Measurements from ENCODE around the gene SPRED2.

Gene SPRED2

GRCh38 chr2:65424391-65424790 is 8.0 kb downstream of the SPRED2 start:
- TF ChIP-seq ZNF565 (CRISPR knock-in tag; conservative IDR thresholded peaks at IDR 0.05; ENCODE audit: low read depth): no peak
- TF ChIP-seq CSRNP3 (CRISPR knock-in tag; IDR thresholded peaks at IDR 0.05): no peak
- no peak for TF ChIP-seq ZNF8 (CRISPR knock-in tag; IDR thresholded peaks at IDR 0.05)
- TF ChIP-seq TCF4 (CRISPR knock-in tag; IDR thresholded peaks at IDR 0.05; ENCODE audit: borderline replicate concordance): no peak
- TF ChIP-seq TOX (CRISPR knock-in tag; IDR thresholded peaks at IDR 0.05; ENCODE audit: borderline replicate concordance): no peak
- no peak for TF ChIP-seq POU6F1 (CRISPR knock-in tag; IDR thresholded peaks at IDR 0.05; ENCODE audit: borderline replicate concordance, low read depth)
- no peak for TF ChIP-seq GLIS3 (CRISPR knock-in tag; IDR thresholded peaks at IDR 0.05)
- TF ChIP-seq PATZ1 (CRISPR knock-in tag; IDR thresholded peaks at IDR 0.05; ENCODE audit: borderline replicate concordance): no peak
- no peak for TF ChIP-seq CREB5 (CRISPR knock-in tag; IDR thresholded peaks at IDR 0.05; ENCODE audit: low read depth)
- TF ChIP-seq ARNTL (CRISPR knock-in tag; IDR thresholded peaks at IDR 0.05; ENCODE audit: borderline replicate concordance, low read depth): no peak
- no peak for TF ChIP-seq PPARA (CRISPR knock-in tag; IDR thresholded peaks at IDR 0.05; ENCODE audit: borderline replicate concordance)
- TF ChIP-seq TSHZ2 (CRISPR knock-in tag; IDR thresholded peaks at IDR 0.05): no peak
- no peak for TF ChIP-seq SNAI2 (CRISPR knock-in tag; IDR thresholded peaks at IDR 0.05)
- TF ChIP-seq RARB (CRISPR knock-in tag; IDR thresholded peaks at IDR 0.05): no peak
- TF ChIP-seq ZC3H10 (CRISPR knock-in tag; IDR thresholded peaks at IDR 0.05): no peak
- no peak for TF ChIP-seq ZNF70 (CRISPR knock-in tag; IDR thresholded peaks at IDR 0.05)
- no peak for TF ChIP-seq BACH2 (CRISPR knock-in tag; IDR thresholded peaks at IDR 0.05; ENCODE audit: borderline replicate concordance)
- no peak for TF ChIP-seq ZFP30 (CRISPR knock-in tag; IDR thresholded peaks at IDR 0.05)
- ATAC-seq: no peak

- ATAC-seq: no peak
Observed at GRCh38 chr2:65421432-65421748, 11.0 kb downstream of the SPRED2 start.

More at GRCh38 chr2:65421432-65421748, 11.0 kb downstream of the SPRED2 start:
- TF ChIP-seq ZC3H10 (CRISPR knock-in tag; IDR thresholded peaks at IDR 0.05): no peak
- no peak for TF ChIP-seq ARNTL (CRISPR knock-in tag; IDR thresholded peaks at IDR 0.05; ENCODE audit: borderline replicate concordance, low read depth)
- TF ChIP-seq ZNF8 (CRISPR knock-in tag; IDR thresholded peaks at IDR 0.05): no peak
- TF ChIP-seq ZFP3 (CRISPR knock-in tag; IDR thresholded peaks at IDR 0.05): no peak
- no peak for TF ChIP-seq CSDC2 (CRISPR knock-in tag; IDR thresholded peaks at IDR 0.05)
- TF ChIP-seq ZFP30 (CRISPR knock-in tag; IDR thresholded peaks at IDR 0.05): no peak
- TF ChIP-seq OSR1 (CRISPR knock-in tag; IDR thresholded peaks at IDR 0.05): no peak
- TF ChIP-seq POU6F1 (CRISPR knock-in tag; IDR thresholded peaks at IDR 0.05; ENCODE audit: borderline replicate concordance, low read depth): no peak
- no peak for TF ChIP-seq ZNF565 (CRISPR knock-in tag; conservative IDR thresholded peaks at IDR 0.05; ENCODE audit: low read depth)
- no peak for TF ChIP-seq TCF4 (CRISPR knock-in tag; IDR thresholded peaks at IDR 0.05; ENCODE audit: borderline replicate concordance)
- no peak for TF ChIP-seq ZNF70 (CRISPR knock-in tag; IDR thresholded peaks at IDR 0.05)

All from SK-N-SH treated with all-trans-retinoic acid at 6 μM for 48 hours (cell line).